Measurements from ENCODE around the gene MKLN1.

DNA sequence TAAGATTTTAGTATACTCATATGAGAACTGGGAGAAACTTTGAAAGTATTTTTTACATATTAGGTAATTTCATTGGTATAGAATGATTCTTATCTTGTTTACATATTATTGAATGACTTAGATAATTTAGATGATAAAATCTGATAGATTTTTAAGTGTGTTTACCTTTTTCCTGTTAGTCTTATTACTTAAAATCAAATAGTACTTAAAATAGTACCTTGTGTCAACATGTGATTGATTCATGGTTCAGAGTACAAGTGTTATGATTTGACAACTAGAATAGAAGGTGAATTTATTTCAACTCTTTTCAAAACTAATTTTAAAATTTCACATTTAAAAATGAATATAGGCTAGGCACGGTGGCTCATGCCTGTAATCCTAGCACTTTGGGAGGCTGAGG, 4.1 kb downstream of the MKLN1 start:
- TF ChIP-seq, protein P1, sequence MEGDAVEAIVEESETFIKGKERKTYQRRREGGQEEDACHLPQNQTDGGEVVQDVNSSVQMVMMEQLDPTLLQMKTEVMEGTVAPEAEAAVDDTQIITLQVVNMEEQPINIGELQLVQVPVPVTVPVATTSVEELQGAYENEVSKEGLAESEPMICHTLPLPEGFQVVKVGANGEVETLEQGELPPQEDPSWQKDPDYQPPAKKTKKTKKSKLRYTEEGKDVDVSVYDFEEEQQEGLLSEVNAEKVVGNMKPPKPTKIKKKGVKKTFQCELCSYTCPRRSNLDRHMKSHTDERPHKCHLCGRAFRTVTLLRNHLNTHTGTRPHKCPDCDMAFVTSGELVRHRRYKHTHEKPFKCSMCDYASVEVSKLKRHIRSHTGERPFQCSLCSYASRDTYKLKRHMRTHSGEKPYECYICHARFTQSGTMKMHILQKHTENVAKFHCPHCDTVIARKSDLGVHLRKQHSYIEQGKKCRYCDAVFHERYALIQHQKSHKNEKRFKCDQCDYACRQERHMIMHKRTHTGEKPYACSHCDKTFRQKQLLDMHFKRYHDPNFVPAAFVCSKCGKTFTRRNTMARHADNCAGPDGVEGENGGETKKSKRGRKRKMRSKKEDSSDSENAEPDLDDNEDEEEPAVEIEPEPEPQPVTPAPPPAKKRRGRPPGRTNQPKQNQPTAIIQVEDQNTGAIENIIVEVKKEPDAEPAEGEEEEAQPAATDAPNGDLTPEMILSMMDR (conservative IDR thresholded peaks at IDR 0.05; ENCODE audit: low read depth, low read length), result no peak
- TF ChIP-seq EZH2 (IDR thresholded peaks at IDR 0.05; ENCODE audit: borderline replicate concordance, low read depth, low read length, poor library complexity, severe bottlenecking), result no peak
